Kidney (tissue), 14 donors: Measurements from ENCODE around the gene FHAD1. TPM values are rescaled to one million over a fixed set of nuclear protein-coding genes. Genes with fewer than 3 reads are reported as not detected.
"Not testable (repeated sequence)": the region's sequence is repeated elsewhere in the genome, so short reads cannot be mapped to it uniquely, and the experiment has no call there.

Source experiments
- DNase-seq, 5 donors: peaks; one replicate each; pipeline ENCODE4 v3.0.0-alpha.2; 2013 to 2020
- FAIRE-seq: peaks from 2 replicates; lab custom pipeline; 2012; peaks lifted over from hg19 to GRCh38; lab: Jason Lieb, UNC
- H3K27ac ChIP-seq, 2 donors: one replicate each; pipeline ENCODE4 v1.7.0; 2013; ENCODE audit warnings: low read depth in 2 of 2, low read length in 2 of 2, inconsistent platforms in 1 of 2
- H3K27me3 ChIP-seq: one replicate; pipeline ENCODE4 v1.7.1; 2013; ENCODE audit warnings: low read length, inconsistent platforms; ENCODE audit not compliant: control insufficient read depth, insufficient read depth
- H3K36me3 ChIP-seq, 3 donors: one replicate each; pipeline versions ENCODE4 v1.7.0 to v1.7.1; 2013; ENCODE audit warnings: low read length in 3 of 3, control low read depth in 1 of 3, inconsistent platforms in 1 of 3; ENCODE audit not compliant: insufficient read depth in 3 of 3, control insufficient read depth in 2 of 3
- H3K4me1 ChIP-seq, 3 donors: one replicate each; pipeline versions ENCODE4 v1.7.0 to v1.7.1; 2013; ENCODE audit warnings: low read length in 3 of 3, inconsistent platforms in 1 of 3, low read depth in 1 of 3; ENCODE audit not compliant: control insufficient read depth in 2 of 3, insufficient read depth in 2 of 3
- H3K4me3 ChIP-seq, 3 donors: one replicate each; pipeline versions ENCODE4 v1.7.0 to v1.8.1; 2013; ENCODE audit warnings: low read length in 3 of 3, control low read depth in 1 of 3, inconsistent platforms in 1 of 3
- H3K9ac ChIP-seq, 3 donors: one replicate each; pipeline versions ENCODE4 v1.7.0 to v1.7.1; 2013; ENCODE audit warnings: low read length in 3 of 3, control low read depth in 1 of 3, inconsistent platforms in 1 of 3
- H3K9me3 ChIP-seq, 3 donors: one replicate each; pipeline versions ENCODE4 v1.7.0 to v1.7.1; 2013; ENCODE audit warnings: low read length in 3 of 3, control low read depth in 1 of 3, inconsistent platforms in 1 of 3; ENCODE audit not compliant: control insufficient read depth in 2 of 3, insufficient read depth in 1 of 3
- CTCF ChIP-seq: IDR thresholded peaks from 3 replicates; pipeline ENCODE4 v1.5.1; 2012; ENCODE audit warnings: mild to moderate bottlenecking, moderate library complexity, borderline replicate concordance; ENCODE audit not compliant: insufficient read depth; ENCODE audit errors: extremely low read depth
- intact Hi-C: fragments of 100-400 bp; cut with DNase I; formaldehyde crosslinking; loops from one replicate; pipeline ENCODE4 v1.11.1; 2022
- polyA plus RNA-seq: library from polyadenylated mRNA; stranded (reverse); fragments of 350-450 nt; fragmentation: Illumina TruSeq; extraction: RNeasy Lipid Tissue Mini Kit (QIAGEN cat#74804); gene quantifications from one replicate; pipeline ENCODE4 v1.2.3, GENCODE V29; 2014; ENCODE audit warnings: low read depth, low replicate concordance; ENCODE audit not compliant: insufficient read depth
- total RNA-seq: library from RNA; stranded (reverse); fragmentation: NEBNext Ultra II Directional; extraction: Animal tissue kit (Norgen Biotek cat#: 25700); gene quantifications from one replicate; pipeline ENCODE4 v1.2.1, GENCODE V29; 2021
- donor health status: control.
- donor health status: control.
- donor health status: control.
- donor health status: control.
- donor health status: control.
- donor health status: DM: yes; HTN: yes; CAD: no.
- donor health status: Normal renal cell carcinoma (clear cell type).

FHAD1 gene
- total and polyA plus RNA-seq, 2 donors from 2014 or later: 0.84 to 4.2 TPM

GRCh38 chr1:15432324-15432723 lies 185.3 kb downstream of the FHAD1 start:
- no peak for FAIRE-seq

GRCh38 chr1:15433471-15433870 lies 186.4 kb downstream of the FHAD1 start:
- no peak overlapping the region for H3K4me3 ChIP-seq
- no peak overlapping the region for H3K27ac ChIP-seq
- DNase-seq (no peak), FAIRE-seq (no peak)
- no peak for TF ChIP-seq CTCF
- H3K9ac ChIP-seq: no peak overlapping the region
- no peaks in the 10 kb centered on the region for H3K27me3 ChIP-seq
- H3K4me1 ChIP-seq: no peaks in the 10 kb centered on the region
- H3K36me3 ChIP-seq: no peaks in the 10 kb centered on the region
- intact Hi-C loops: loop anchor here (5.0 kb wide), 1 partner anchor 111 kb away; no protein-coding TSS in a partner anchor
- H3K9me3 ChIP-seq: no peaks in the 10 kb centered on the region

More at GRCh38 chr1:15432324-15432723, 185.3 kb downstream of the FHAD1 start:
- DNase-seq: peak in 3 of 5 donors; percentile 31 to 68 (median 45)
- no peak overlapping the region for H3K27ac ChIP-seq
- intact Hi-C loops: loop anchor here (5.0 kb wide), 1 partner anchor 110 kb away; no protein-coding TSS in a partner anchor
- H3K4me1 ChIP-seq: no peaks in the 10 kb centered on the region
- no peaks in the 10 kb centered on the region for H3K9me3 ChIP-seq
- no peak for TF ChIP-seq CTCF
- H3K9ac ChIP-seq: no peak overlapping the region
- no peaks in the 10 kb centered on the region for H3K27me3 ChIP-seq
- no peak overlapping the region for H3K4me3 ChIP-seq
- H3K36me3 ChIP-seq: no peaks in the 10 kb centered on the region

GRCh38 chr1:15434739-15435138 lies 187.7 kb downstream of the FHAD1 start:
- intact Hi-C loops: loop anchor here (5.0 kb wide), 1 partner anchor 112 kb away; no protein-coding TSS in a partner anchor
- not testable (repeated sequence) for H3K9me3 ChIP-seq, H3K36me3 ChIP-seq, H3K4me1 ChIP-seq, H3K27ac ChIP-seq, FAIRE-seq, H3K4me3 ChIP-seq, H3K9ac ChIP-seq, H3K27me3 ChIP-seq, DNase-seq

GRCh38 chr1:15435239-15436077 lies 188.4 kb downstream of the FHAD1 start:
- Histone ChIP-seq H3K4me1 (no peaks in the 10 kb centered on the region), H3K9me3 (no peaks in the 10 kb centered on the region), H3K9ac (no peak overlapping the region), H3K36me3 (no peaks in the 10 kb centered on the region), H3K27me3 (no peaks in the 10 kb centered on the region), H3K4me3 (peak overlapping the region in 1 of 3 donors; percentile 11), H3K27ac (no peak overlapping the region)
- intact Hi-C loops: no loop called here
- no peak for TF ChIP-seq CTCF
- no peak for FAIRE-seq
- no peak for DNase-seq
